DOHH2 (cell line): ENCODE results near the gene PON3.

Source experiments
- H3F3A ChIP-seq: fragments of 200-600 bp; sonication (generic), shearing (Covaris generic); 2 replicates; pipeline ENCODE4 v1.6.0; 2016; ENCODE audit warnings: antibody characterized with exemption, mild to moderate bottlenecking; ENCODE audit not compliant: control insufficient read depth, insufficient read depth
- H3K27ac ChIP-seq: fragments of 200-600 bp; sonication (generic); 2 replicates; pipeline ENCODE4 v1.5.1; 2014; ENCODE audit warnings: low read depth, mild to moderate bottlenecking, low read length, moderate library complexity
- H3K27me3 ChIP-seq: fragments of 200-600 bp; sonication (generic); 2 replicates; pipeline ENCODE4 v1.6.1; 2014; ENCODE audit warnings: mild to moderate bottlenecking, low read length, mixed read lengths; ENCODE audit not compliant: control insufficient read depth
- H3K36me3 ChIP-seq: fragments of 200-600 bp; sonication (generic); 2 replicates; pipeline ENCODE4 v1.6.1; 2014; ENCODE audit warnings: mild to moderate bottlenecking, low read length, moderate library complexity, mixed read lengths; ENCODE audit not compliant: control insufficient read depth
- H3K4me1 ChIP-seq: fragments of 200-600 bp; sonication (generic); 2 replicates; pipeline ENCODE4 v1.6.1; 2014; ENCODE audit warnings: mild to moderate bottlenecking, low read length, mixed read lengths; ENCODE audit not compliant: control insufficient read depth
- H3K4me2 ChIP-seq: fragments of 200-600 bp; sonication (generic); 2 replicates; pipeline ENCODE4 v1.6.0; 2014; ENCODE audit warnings: mild to moderate bottlenecking, low read length, moderate library complexity
- H3K4me3 ChIP-seq: fragments of 200-600 bp; sonication (generic); 2 replicates; pipeline ENCODE4 v1.5.1; 2014; ENCODE audit warnings: mild to moderate bottlenecking, low read length, mixed read lengths
- H3K79me2 ChIP-seq: fragments of 200-600 bp; sonication (generic); 2 replicates; pipeline ENCODE4 v1.6.1; 2014; ENCODE audit warnings: mild to moderate bottlenecking, low read length, mixed read lengths; ENCODE audit not compliant: control insufficient read depth
- H3K9me2 ChIP-seq: fragments of 200-600 bp; sonication (generic); replicated peaks from 2 replicates; pipeline ENCODE4 v1.6.1; 2014; ENCODE audit warnings: mild to moderate bottlenecking, low read length, mixed read lengths; ENCODE audit not compliant: control insufficient read depth
- H3K9me3 ChIP-seq: fragments of 200-600 bp; sonication (generic); 2 replicates; pipeline ENCODE4 v1.6.1; 2014; ENCODE audit warnings: antibody characterized with exemption, low read length, mixed read lengths; ENCODE audit not compliant: control insufficient read depth, insufficient read depth
- H4K20me1 ChIP-seq: fragments of 200-600 bp; sonication (generic); 2 replicates; pipeline ENCODE4 v1.6.0; 2014; ENCODE audit warnings: low read depth, mild to moderate bottlenecking, antibody characterized with exemption, low read length, moderate library complexity; ENCODE audit not compliant: control insufficient read depth, insufficient read depth
- EZH2phosphoT487 ChIP-seq: fragments of 200-600 bp; sonication (generic); IDR thresholded peaks from 2 replicates; pipeline ENCODE4 v1.6.1; 2017; ENCODE audit warnings: borderline replicate concordance, mild to moderate bottlenecking, antibody characterized with exemption, low read length, moderate library complexity, mixed read lengths
- TF ChIP-seq, protein P1 (sequence below): fragments of 200-600 bp; sonication (generic); IDR thresholded peaks from one replicate; pipeline ENCODE4 v1.5.1; 2014; ENCODE audit warnings: antibody characterized with exemption, mild to moderate bottlenecking, low read depth, low read length; ENCODE audit not compliant: poor library complexity, severe bottlenecking

The PON3 gene

DNA sequence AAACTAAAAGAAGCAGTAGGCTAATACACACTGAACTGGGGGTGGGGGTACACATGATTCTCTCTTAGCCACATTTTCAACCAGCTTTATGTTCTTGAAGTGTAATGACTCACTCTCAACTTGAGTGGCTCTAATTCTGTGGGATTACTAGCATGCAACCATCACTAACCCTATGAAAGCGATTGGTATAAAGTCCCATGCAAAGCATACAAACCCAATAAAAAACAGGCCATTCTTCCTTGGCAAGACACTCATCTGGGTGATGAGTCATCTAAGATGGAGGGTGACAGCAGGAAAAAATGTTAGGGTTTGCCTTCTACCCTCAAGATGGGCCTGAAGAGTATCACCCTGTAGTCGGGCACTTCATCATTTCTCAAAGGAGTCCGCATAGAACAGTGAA lies 14.9 kb upstream of the PON3 start:
- H3K79me2 ChIP-seq, result no peaks in the 10 kb centered on the region
- H3K9me3 ChIP-seq, result no peaks in the 10 kb centered on the region
- H3K27ac ChIP-seq, result no peak overlapping the region
- no peak overlapping the region for H3K4me2 ChIP-seq
- H3K27me3 ChIP-seq, result no peaks in the 10 kb centered on the region
- H3K4me3 ChIP-seq, result no peak overlapping the region
- H3K4me1 ChIP-seq, result no peaks in the 10 kb centered on the region
- no peaks in the 10 kb centered on the region for H3K9me2 ChIP-seq
- H4K20me1 ChIP-seq, result no peaks in the 10 kb centered on the region
- H3K36me3 ChIP-seq, result no peaks in the 10 kb centered on the region
- no peaks in the 10 kb centered on the region for H3F3A ChIP-seq
- no peak for TF ChIP-seq EZH2phosphoT487
- TF ChIP-seq, protein P1, sequence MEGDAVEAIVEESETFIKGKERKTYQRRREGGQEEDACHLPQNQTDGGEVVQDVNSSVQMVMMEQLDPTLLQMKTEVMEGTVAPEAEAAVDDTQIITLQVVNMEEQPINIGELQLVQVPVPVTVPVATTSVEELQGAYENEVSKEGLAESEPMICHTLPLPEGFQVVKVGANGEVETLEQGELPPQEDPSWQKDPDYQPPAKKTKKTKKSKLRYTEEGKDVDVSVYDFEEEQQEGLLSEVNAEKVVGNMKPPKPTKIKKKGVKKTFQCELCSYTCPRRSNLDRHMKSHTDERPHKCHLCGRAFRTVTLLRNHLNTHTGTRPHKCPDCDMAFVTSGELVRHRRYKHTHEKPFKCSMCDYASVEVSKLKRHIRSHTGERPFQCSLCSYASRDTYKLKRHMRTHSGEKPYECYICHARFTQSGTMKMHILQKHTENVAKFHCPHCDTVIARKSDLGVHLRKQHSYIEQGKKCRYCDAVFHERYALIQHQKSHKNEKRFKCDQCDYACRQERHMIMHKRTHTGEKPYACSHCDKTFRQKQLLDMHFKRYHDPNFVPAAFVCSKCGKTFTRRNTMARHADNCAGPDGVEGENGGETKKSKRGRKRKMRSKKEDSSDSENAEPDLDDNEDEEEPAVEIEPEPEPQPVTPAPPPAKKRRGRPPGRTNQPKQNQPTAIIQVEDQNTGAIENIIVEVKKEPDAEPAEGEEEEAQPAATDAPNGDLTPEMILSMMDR, result no peak

DNA sequence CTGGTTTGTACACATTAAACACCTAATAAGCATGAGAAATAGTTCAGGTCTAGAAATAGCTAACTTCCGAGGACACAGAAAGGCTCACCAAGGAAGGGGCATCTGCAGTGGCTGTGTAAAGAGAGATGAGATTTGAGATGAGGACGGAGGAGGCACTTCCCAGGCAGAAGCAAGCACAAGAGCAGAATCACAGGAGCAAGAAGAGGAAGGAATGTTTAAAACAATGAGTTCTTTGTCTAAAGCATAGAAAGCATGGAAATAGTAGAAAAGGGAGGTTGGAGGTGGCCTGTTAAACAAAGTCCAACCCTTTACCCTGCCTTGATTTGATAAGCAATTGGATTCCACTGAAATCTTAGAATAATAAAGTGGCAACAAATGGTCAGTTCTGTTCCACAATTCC lies 11.6 kb upstream of the PON3 start:
- H3K4me3 ChIP-seq, result no peak overlapping the region
- no peaks in the 10 kb centered on the region for H3K36me3 ChIP-seq
- no peaks in the 10 kb centered on the region for H3F3A ChIP-seq
- no peaks in the 10 kb centered on the region for H3K4me1 ChIP-seq
- H3K9me2 ChIP-seq, result 0 out of 2 replicates have a peak, but pooled peaks cover 2% of the 10 kb centered on the region
- H3K27me3 ChIP-seq, result no peaks in the 10 kb centered on the region
- no peak overlapping the region for H3K4me2 ChIP-seq
- H3K27ac ChIP-seq, result no peak overlapping the region
- H3K9me3 ChIP-seq, result peaks cover 5% of the 10 kb centered on the region; the same call in 1 of the 2 replicates
- no peaks in the 10 kb centered on the region for H3K79me2 ChIP-seq
- H4K20me1 ChIP-seq, result no peaks in the 10 kb centered on the region
- TF ChIP-seq, protein P1, result no peak
- TF ChIP-seq EZH2phosphoT487, result no peak

- Histone ChIP-seq H3K27ac (no peak overlapping the region), H4K20me1 (no peaks in the 10 kb centered on the region), H3F3A (no peaks in the 10 kb centered on the region), H3K9me3 (peaks cover 5% of the 10 kb centered on the region; the same call in 1 of the 2 replicates), H3K9me2 (0 out of 2 replicates have a peak, but pooled peaks cover 2% of the 10 kb centered on the region), H3K4me2 (no peak overlapping the region), H3K79me2 (no peaks in the 10 kb centered on the region), H3K27me3 (no peaks in the 10 kb centered on the region), H3K4me1 (no peaks in the 10 kb centered on the region), H3K36me3 (no peaks in the 10 kb centered on the region), H3K4me3 (no peak overlapping the region)
- no peak for TF ChIP-seq EZH2phosphoT487
- TF ChIP-seq, protein P1, result no peak
Observed at GRCh38 chr7:95405800-95406199, 9.6 kb upstream of the PON3 start.
